ENCODE data around the gene ZCCHC24.
A peak's percentile ranks its signal among the peaks of the same experiment; 100 is the strongest.

ZCCHC24 gene

DNA sequence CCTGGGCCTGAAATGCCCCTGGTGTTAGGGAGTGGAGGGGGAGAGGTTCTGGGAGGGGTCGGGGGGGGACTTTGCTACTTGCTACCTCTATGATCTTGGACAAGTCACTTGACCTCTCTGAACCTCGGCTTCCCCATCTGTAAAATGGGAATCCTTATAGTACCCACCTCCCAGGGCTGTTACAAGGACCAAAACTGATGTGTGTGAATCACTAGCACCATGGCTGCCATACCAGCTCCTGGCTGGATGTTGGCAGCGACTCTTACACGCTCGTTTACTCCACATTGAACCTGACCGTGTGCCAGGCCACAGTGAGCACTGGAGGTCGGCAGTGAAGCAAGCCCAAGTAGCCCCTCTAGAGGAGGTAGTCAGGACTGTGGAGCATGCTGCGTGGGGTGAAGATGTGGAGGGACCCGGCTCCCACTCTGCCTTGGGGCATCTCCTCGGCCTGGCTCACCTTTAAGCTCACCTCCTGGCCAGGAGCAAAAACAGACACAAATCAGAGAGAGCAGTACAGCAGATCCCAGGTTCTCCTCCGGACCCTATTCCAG is 69.3 kb downstream of the ZCCHC24 start:
- H4K91ac ChIP-seq (ENCODE audit: low read depth, low read length), result no peak overlapping the region
- peaks cover 15% of the 10 kb centered on the region for H3K9me3 ChIP-seq (ENCODE audit: insufficient read depth, low read depth, low read length)
- H4K12ac ChIP-seq (ENCODE audit: low read depth, low read length), result no peak overlapping the region
- no peak overlapping the region for H3K14ac ChIP-seq (ENCODE audit: low read length)
- no peaks in the 10 kb centered on the region for H3K79me2 ChIP-seq (ENCODE audit: control insufficient read depth, insufficient read depth, low read length, poor library complexity)
- WGBS (ENCODE audit: extremely low coverage, insufficient coverage, insufficient read length), result no CpG with 5 or more reads among the region's 11 CpGs
- H3K36me3 ChIP-seq (ENCODE audit: control insufficient read depth in 1 of 2, insufficient read depth in 2 of 2, low read length in 2 of 2), result no peaks in the 10 kb centered on the region
- no peak overlapping the region for H2AFZ ChIP-seq (ENCODE audit: insufficient read depth, low read length, poor library complexity)
- H4K8ac ChIP-seq (ENCODE audit: low read depth, low read length), result no peak overlapping the region
- H3K4me2 ChIP-seq (ENCODE audit: low read length), result no peak overlapping the region
- no peaks in the 10 kb centered on the region for H3K79me1 ChIP-seq (ENCODE audit: low read length)
- no peak overlapping the region for H3K18ac ChIP-seq (ENCODE audit: low read length)
- no peak overlapping the region for H2BK120ac ChIP-seq (ENCODE audit: insufficient read depth, low read length, poor library complexity)
- H3K4me1 ChIP-seq (ENCODE audit: control insufficient read depth in 1 of 2, insufficient read depth in 2 of 2, low read length in 2 of 2), result peaks cover 3 to 5% of the 10 kb centered on the region in 2 experiments
- no peak overlapping the region for H2AK5ac ChIP-seq (ENCODE audit: low read length)
- no peak overlapping the region for H3K23ac ChIP-seq (ENCODE audit: low read length)
- no peak for DNase-seq
- no peak overlapping the region for H3K9ac ChIP-seq (ENCODE audit: low read length)
- no peaks in the 10 kb centered on the region for H3K27me3 ChIP-seq (ENCODE audit: insufficient read depth, low read length)
- no peak overlapping the region for H2BK5ac ChIP-seq (ENCODE audit: low read depth, low read length, poor library complexity)
- no peak overlapping the region for H2BK12ac ChIP-seq (ENCODE audit: low read length)
- no peak overlapping the region for H3K4ac ChIP-seq (ENCODE audit: low read depth, low read length)
- H3K27ac ChIP-seq (ENCODE audit: low read depth, low read length), result no peak overlapping the region
- no peak overlapping the region for H3K4me3 ChIP-seq (ENCODE audit: low read depth, low read length)

DNA sequence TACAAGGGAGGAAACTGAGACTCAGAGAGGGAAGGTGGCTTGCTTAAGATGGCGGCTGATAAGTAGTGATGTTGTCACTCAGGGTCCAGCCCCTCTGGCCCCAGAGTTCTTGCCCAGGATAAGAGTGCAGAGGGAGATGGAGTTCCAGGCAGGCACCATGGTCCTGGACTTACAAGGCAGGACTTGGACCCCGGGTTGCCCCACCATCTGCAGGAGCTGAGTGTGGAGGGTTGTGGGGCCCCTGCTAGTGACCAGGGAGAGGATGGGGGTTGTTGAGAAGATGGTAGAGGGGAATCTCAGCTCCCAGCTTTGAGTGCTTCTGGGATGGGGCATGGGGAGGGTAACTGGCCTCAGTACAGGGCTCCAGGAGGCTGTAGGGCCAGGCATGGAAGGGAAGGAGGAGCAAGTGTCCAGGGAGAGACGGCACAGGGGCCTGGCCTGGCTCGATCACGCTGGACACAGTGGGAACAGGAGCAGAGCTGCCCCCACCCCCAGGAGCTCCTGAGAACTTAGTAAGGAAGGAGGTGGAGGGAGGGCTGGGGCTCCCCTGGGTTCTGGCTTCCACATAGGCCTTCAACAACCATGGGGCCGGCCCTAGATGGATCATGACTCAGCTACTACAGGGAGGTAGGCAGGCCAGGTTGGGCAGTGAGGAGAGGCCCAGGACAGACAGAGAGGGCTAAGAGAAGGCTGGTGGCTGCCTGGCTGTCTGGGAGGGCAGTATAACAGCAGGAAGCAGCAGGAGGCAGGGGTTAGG is 69.9 kb downstream of the ZCCHC24 start:
- H2BK120ac ChIP-seq (ENCODE audit: insufficient read depth, low read length, poor library complexity), result no peak overlapping the region
- no peaks in the 10 kb centered on the region for H3K79me2 ChIP-seq (ENCODE audit: control insufficient read depth, insufficient read depth, low read length, poor library complexity)
- no peak overlapping the region for H4K12ac ChIP-seq (ENCODE audit: low read depth, low read length)
- no peak overlapping the region for H3K23ac ChIP-seq (ENCODE audit: low read length)
- no peak overlapping the region for H3K18ac ChIP-seq (ENCODE audit: low read length)
- H3K4ac ChIP-seq (ENCODE audit: low read depth, low read length), result no peak overlapping the region
- H3K14ac ChIP-seq (ENCODE audit: low read length), result no peak overlapping the region
- H3K4me2 ChIP-seq (ENCODE audit: low read length), result no peak overlapping the region
- DNase-seq, result no peak
- H4K91ac ChIP-seq (ENCODE audit: low read depth, low read length), result no peak overlapping the region
- H4K8ac ChIP-seq (ENCODE audit: low read depth, low read length), result no peak overlapping the region
- no peaks in the 10 kb centered on the region for H3K79me1 ChIP-seq (ENCODE audit: low read length)
- H2BK12ac ChIP-seq (ENCODE audit: low read length), result no peak overlapping the region
- no peaks in the 10 kb centered on the region for H3K27me3 ChIP-seq (ENCODE audit: insufficient read depth, low read length)
- no peaks in the 10 kb centered on the region for H3K36me3 ChIP-seq (ENCODE audit: control insufficient read depth in 1 of 2, insufficient read depth in 2 of 2, low read length in 2 of 2)
- no peak overlapping the region for H3K4me3 ChIP-seq (ENCODE audit: low read depth, low read length)
- H3K27ac ChIP-seq (ENCODE audit: low read depth, low read length), result no peak overlapping the region
- no peak overlapping the region for H3K9ac ChIP-seq (ENCODE audit: low read length)
- WGBS (ENCODE audit: extremely low coverage, insufficient coverage, insufficient read length), result no CpG with 5 or more reads among the region's 6 CpGs
- peaks cover 15% of the 10 kb centered on the region for H3K9me3 ChIP-seq (ENCODE audit: insufficient read depth, low read depth, low read length)
- no peak overlapping the region for H2AFZ ChIP-seq (ENCODE audit: insufficient read depth, low read length, poor library complexity)
- H2AK5ac ChIP-seq (ENCODE audit: low read length), result no peak overlapping the region
- H2BK5ac ChIP-seq (ENCODE audit: low read depth, low read length, poor library complexity), result no peak overlapping the region
- H3K4me1 ChIP-seq (ENCODE audit: control insufficient read depth in 1 of 2, insufficient read depth in 2 of 2, low read length in 2 of 2), result peaks cover 3 to 5% of the 10 kb centered on the region in 2 experiments

DNA sequence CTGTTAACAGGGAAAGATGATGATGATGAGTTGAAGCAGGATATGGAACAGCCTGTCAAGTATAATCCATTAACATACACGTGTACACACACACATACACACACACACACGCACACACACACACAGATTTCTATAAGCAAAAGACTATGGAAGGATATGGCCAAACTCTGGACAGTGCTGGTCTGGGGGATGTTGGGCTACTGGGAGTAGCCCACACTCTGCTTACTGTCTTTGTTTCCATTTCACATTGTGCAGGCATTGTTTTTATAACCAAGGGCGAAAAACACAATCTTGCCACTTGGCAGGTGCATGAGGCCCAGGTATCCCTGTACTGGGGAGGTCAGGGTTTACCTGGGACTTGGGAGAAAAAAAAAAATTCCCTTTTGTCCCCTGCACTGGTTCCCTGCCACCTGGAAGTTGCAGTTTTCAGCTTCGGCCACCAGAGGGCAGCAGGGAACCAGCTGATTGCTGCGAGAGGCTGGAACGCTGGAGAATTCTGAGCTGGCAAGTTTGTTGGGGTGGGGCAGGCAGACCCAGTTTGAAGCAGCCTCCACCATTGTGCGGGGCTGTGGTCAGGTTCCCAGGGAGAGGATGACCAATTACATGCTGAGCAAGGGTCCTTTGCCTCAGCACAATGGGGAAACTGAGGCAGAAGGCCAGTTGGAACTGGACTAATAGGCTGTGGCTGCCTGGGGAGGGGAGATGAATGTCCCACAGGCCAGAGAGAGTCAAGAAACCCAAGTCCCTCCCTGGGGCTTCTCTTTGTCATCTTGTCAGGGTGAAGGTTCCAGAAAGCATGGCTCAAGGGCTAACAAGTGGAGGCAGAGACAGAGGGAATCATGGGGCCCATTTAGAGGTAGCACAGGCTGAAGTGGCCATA is 70.9 kb downstream of the ZCCHC24 start:
- Histone ChIP-seq H3K36me3 (ENCODE audit: control insufficient read depth in 1 of 2, insufficient read depth in 2 of 2, low read length in 2 of 2) (no peaks in the 10 kb centered on the region), H3K9me3 (ENCODE audit: insufficient read depth, low read depth, low read length) (peaks cover 15% of the 10 kb centered on the region), H3K4ac (ENCODE audit: low read depth, low read length) (no peak overlapping the region), H4K91ac (ENCODE audit: low read depth, low read length) (no peak overlapping the region), H3K9ac (ENCODE audit: low read length) (no peak overlapping the region), H2BK5ac (ENCODE audit: low read depth, low read length, poor library complexity) (no peak overlapping the region), H3K18ac (ENCODE audit: low read length) (peak overlapping the region; percentile 25), H4K12ac (ENCODE audit: low read depth, low read length) (peak overlapping the region; percentile 19), H2AK5ac (ENCODE audit: low read length) (peak overlapping the region; percentile 27), H3K4me1 (ENCODE audit: control insufficient read depth in 1 of 2, insufficient read depth in 2 of 2, low read length in 2 of 2) (peaks cover 3 to 5% of the 10 kb centered on the region in 2 experiments), H3K79me2 (ENCODE audit: control insufficient read depth, insufficient read depth, low read length, poor library complexity) (no peaks in the 10 kb centered on the region), H3K4me3 (ENCODE audit: low read depth, low read length) (no peak overlapping the region), H2BK12ac (ENCODE audit: low read length) (peak overlapping the region; percentile 13), H3K27ac (ENCODE audit: low read depth, low read length) (no peak overlapping the region), H3K4me2 (ENCODE audit: low read length) (no peak overlapping the region), H3K79me1 (ENCODE audit: low read length) (no peaks in the 10 kb centered on the region), H3K23ac (ENCODE audit: low read length) (no peak overlapping the region), H3K14ac (ENCODE audit: low read length) (peak overlapping the region; percentile 18), H2AFZ (ENCODE audit: insufficient read depth, low read length, poor library complexity) (no peak overlapping the region), H3K27me3 (ENCODE audit: insufficient read depth, low read length) (no peaks in the 10 kb centered on the region), H2BK120ac (ENCODE audit: insufficient read depth, low read length, poor library complexity) (no peak overlapping the region), H4K8ac (ENCODE audit: low read depth, low read length) (peak overlapping the region; percentile 14)
- no CpG with 5 or more reads among the region's 7 CpGs for WGBS (ENCODE audit: extremely low coverage, insufficient coverage, insufficient read length)
- DNase-seq, result peak; percentile 69 to 92

DNA sequence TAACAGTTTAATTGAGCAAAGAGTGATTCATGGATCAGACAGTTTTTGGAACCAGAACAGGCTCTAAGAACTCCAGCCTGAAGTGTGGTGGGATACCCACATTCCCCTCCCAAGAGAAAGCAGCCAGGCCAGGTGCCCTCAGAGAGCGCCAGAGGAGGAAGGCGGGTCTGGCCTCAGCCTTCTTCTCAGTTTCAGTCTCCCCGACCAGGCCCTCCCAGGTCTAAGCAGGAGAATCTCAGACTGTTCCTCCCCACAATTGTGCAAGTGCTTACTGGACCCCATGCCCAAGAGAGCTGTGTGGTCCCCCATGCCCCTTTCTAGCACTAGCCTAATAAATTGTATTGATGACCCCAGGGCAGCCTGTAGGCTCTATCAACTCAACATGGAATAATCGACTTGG is 72.6 kb downstream of the ZCCHC24 start:
- Histone ChIP-seq H3K79me1 (ENCODE audit: low read length) (no peaks in the 10 kb centered on the region), H3K14ac (ENCODE audit: low read length) (peak overlapping the region; percentile 17), H3K36me3 (ENCODE audit: control insufficient read depth in 1 of 2, insufficient read depth in 2 of 2, low read length in 2 of 2) (no peaks in the 10 kb centered on the region), H3K4ac (ENCODE audit: low read depth, low read length) (no peak overlapping the region), H3K27ac (ENCODE audit: low read depth, low read length) (no peak overlapping the region), H3K4me3 (ENCODE audit: low read depth, low read length) (no peak overlapping the region), H4K8ac (ENCODE audit: low read depth, low read length) (no peak overlapping the region), H4K91ac (ENCODE audit: low read depth, low read length) (no peak overlapping the region), H3K9me3 (ENCODE audit: insufficient read depth, low read depth, low read length) (peaks cover 6% of the 10 kb centered on the region), H2BK12ac (ENCODE audit: low read length) (no peak overlapping the region), H2BK5ac (ENCODE audit: low read depth, low read length, poor library complexity) (no peak overlapping the region), H3K79me2 (ENCODE audit: control insufficient read depth, insufficient read depth, low read length, poor library complexity) (no peaks in the 10 kb centered on the region), H3K27me3 (ENCODE audit: insufficient read depth, low read length) (no peaks in the 10 kb centered on the region), H3K18ac (ENCODE audit: low read length) (no peak overlapping the region), H2AFZ (ENCODE audit: insufficient read depth, low read length, poor library complexity) (no peak overlapping the region), H3K9ac (ENCODE audit: low read length) (no peak overlapping the region), H3K4me2 (ENCODE audit: low read length) (no peak overlapping the region), H3K23ac (ENCODE audit: low read length) (no peak overlapping the region), H2BK120ac (ENCODE audit: insufficient read depth, low read length, poor library complexity) (no peak overlapping the region), H4K12ac (ENCODE audit: low read depth, low read length) (no peak overlapping the region), H2AK5ac (ENCODE audit: low read length) (no peak overlapping the region), H3K4me1 (ENCODE audit: control insufficient read depth in 1 of 2, insufficient read depth in 2 of 2, low read length in 2 of 2) (peaks cover 3 to 5% of the 10 kb centered on the region in 2 experiments)
- no peak for DNase-seq
- WGBS (ENCODE audit: extremely low coverage, insufficient coverage, insufficient read length), result no CpG with 5 or more reads among the region's 4 CpGs

Measured in trophoblast cell (in vitro differentiated cells and primary cell).